SIG-M5 treated with dmso at 0.1 percent for 504 hours (cell line): Measurements from ENCODE around the gene TDRD9.
"Not testable (repeated sequence)": the region's sequence is repeated elsewhere in the genome, so short reads cannot be mapped to it uniquely, and the experiment has no call there.

Experiments
- DNase-seq: peaks from one replicate; lab custom pipeline; 2025; ENCODE audit not compliant: unreplicated experiment; lab: John Stamatoyannopoulos, UW

Gene TDRD9

DNA sequence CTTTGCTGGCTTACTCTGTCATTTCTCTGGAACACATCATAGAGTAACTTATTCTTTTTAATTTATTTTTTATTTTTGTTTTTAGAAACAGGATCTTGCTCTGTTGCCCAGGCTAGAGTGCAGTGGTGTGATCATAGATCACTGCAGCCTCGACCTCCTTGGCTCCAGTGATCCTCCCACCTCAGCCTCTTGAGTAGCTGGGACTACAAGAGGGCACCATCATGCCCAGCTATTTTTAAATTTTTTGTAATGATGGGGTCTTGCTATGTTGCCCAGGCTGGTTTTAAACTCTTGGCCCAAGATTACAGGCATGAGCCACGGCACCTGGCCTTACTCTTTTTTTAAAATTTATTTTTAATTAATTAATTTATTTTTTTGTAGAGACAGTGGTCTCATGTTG, 46.3 kb downstream of the TDRD9 start:
- DNase-seq = no peak

DNA sequence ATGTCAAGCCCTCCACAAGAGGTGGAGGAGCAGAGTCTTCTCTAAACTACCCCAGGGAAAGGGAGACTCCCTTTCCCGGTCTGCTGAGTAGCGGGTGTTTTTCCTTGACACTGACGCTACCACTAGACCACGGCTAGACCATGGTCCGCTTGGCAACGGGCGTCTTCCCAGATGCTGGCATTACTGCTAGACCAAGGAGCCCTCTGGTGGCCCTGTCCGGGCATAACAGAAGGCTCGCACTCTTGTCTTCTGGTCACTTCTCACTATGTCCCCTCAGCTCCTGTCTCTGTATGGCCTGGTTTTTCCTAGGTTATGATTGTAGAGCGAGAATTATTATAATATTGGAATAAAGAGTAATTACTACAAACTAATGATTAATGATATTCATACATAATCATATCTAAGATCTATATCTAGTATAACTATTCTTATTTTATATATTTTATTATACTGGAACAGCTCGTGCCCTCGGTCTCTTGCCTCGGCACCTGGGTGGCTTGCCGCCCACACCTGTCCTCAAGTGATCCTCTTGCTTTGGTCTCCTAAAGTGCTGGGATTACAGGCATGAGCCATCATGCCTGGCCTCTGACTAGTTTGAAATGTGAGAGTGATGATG, 52.5 kb downstream of the TDRD9 start:
- DNase-seq = not testable (repeated sequence)

DNA sequence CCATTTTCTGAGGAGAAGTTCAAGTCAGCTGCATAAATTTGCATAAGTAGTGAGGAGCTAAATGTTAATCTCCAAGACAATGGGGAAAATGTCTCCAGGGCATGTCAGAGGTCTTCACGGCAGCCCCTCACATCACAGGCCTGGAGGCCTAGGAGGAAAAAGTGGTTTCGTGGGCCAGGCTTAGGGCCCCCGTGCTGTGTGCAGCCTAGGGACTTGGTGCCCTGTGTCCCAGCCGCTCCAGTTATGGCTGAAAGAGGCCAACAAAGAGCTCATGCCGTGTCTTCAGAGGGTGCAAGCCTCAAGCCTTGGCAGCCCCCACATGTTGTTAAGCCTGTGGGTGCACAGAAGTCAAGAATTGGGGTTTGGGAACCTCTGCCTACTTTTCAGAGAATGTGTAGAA, 55.9 kb downstream of the TDRD9 start:
- DNase-seq = no peak

DNA sequence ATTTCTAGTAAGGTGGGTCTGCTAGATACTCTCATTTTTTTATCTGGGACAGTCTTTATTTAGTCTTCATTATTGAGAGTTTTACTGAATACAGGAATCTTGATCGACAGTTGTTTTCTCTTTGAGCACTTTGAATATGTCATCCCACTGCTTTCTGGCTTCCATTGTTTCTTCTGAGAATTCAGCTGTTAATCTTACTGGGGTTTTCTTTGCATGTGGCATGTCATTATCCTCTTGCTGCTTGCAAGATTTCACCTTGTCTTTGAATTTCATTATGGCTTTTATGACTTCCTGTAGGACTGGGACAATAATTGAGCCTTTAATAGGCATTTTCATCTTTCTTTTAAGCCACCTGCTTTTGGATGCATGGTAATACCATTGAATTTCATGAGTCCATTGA, 60.8 kb downstream of the TDRD9 start:
- no peak for DNase-seq

DNA sequence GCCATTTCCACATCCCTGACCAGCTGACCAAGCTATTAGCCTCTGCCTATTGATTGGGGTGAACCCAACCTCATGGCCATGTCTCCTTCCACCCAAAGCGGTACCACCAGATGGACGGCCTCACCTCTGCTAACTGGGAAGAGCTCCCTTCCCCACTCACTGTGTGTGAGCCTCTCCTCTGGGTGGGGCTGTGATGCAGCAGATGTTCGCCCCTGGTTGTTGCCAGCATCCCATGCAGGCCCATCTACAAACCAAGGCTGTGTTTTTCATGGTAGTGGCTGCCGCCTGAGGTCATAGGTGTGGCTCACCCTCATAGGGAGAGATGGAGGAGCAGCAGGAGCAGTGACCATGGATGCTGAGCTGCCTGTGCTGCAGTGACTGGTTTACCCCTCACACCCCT, 61.7 kb downstream of the TDRD9 start:
- no peak for DNase-seq

DNA sequence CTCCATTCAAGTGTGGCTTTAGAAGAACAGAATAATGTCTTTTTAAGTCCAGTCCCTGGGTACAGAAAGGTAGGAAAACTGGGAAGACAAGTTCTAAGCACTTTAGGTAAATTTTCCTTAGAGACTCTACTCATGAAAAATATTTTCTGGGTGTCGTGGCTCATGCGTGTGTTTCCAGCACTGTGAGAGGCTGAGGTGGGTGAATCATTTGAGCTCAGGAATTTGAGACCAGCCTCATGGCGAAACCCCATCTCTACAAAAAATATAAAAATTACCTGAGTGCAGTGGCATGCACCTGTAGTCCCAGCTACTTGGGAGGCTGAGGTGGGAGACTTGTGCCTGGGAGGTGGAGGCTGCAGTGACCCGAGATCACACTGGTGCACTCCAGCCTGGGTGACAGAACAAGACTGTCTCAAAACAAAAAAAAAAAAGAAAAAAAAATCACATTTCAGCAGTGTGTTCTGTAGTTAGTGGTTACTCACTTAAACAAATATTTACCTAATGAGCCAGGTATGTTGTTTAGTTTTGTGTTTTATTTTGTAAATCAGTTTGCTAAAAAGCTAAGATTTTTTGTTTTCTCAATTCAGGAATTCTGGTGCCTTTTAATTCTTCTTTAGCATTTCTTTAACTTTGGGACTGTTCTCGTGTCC, 66.4 kb downstream of the TDRD9 start:
- DNase-seq = no peak

DNA sequence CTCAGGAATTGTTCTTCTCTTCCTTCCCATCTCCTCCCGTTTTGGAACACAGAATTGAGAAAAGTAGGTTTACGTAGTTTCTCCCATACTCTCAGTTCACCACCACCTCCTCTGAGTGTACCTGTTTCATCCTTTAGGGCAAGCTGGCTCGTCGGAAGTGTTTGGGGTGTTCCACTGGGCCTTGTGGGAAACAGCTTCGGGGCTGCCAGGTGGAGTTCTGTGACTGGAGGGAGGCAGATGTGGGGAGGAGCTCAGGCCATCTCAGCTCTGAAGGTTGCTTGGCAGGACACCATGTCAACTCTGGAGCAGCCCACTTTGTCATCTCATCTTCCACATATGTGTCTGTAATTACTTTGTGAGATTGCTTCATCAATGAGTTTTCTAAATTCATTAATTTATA, 67.6 kb downstream of the TDRD9 start:
- DNase-seq = no peak

DNA sequence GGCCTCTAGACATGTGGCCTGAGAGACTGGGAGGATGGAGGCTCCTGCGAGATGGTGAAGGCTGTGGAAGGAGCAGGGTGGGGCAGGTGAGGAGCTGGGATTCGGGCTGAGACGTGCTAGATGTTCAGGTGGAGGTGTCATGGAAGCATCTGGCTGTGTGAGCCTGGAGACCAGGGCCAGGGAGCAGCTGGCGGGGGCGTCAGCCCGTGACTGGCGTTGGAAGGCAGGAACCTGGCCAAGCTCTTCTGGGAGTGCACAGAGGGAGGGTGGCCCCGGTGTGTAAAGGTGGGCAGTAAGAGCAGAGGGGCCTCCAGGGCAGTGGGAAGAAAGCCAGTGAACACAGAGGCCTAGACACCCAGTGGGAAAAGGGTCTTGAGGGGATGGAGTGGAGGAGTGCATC, 69.1 kb downstream of the TDRD9 start:
- no peak for DNase-seq

DNA sequence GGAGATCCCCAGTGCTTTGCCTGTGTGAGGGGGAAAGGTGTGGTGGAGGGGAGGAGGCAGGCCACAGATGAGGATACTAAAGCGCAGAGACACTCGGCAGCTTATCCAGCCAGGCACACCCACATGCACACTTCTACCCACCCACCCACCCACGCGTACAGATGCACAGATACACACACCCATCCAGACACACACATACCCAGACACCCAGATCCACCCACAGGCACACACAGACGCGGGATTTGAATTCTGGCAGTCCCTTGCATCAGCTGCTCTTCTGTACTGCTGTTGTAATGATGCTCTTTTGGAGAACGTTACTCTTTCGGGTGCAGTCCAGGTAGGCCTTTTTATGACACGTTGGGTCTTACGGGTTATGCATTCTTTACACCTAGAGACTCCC, 69.8 kb downstream of the TDRD9 start:
- DNase-seq = no peak

DNA sequence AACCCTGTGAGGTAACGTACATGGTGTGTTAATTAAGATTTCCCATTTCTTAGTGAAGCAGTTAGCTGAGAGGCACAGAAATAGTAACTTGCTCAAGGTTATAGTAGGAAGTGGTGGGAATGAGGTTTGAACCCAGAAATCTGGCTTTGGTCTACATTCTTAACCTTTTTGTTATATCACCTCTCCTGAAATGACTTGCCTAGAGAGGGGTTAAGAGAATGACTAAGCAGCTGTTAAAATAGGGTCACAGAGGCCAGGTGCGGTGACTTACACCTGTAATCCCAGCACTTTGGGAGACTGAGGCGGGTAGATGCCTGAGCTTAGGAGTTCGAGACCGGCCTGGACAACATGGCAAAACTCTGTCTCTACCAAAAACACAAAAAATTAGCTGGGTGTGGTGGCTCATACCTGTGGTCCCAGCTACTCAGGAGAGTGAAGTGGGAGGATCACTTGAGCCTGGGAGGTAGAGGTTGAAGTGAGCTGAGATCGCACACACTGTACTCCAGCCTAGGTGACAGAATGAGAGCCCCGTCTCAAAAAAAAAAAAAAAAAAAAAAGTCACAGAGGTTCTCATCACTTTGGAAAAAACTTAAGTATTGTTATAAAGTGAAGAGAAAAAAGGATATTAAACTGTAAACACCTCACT, 71.7 kb downstream of the TDRD9 start:
- DNase-seq = no peak

DNA sequence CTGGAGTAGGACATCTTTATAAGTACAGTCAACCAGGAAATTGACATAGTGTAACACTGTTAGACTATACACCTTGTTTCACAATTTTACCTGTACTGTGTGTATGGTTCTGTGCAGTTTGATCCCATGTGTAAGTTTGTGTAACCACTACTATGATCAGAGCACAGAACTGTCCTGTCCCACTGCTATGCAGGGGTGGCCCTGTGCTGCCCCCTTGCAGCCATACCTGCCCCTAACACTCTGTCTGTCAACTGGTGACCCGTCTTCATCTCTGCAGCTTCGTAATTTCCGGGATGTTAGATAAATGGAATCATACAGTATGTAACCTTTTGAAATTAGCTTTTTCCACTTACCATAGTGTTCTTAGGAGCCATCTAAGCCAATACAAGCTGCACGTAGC, 72.7 kb downstream of the TDRD9 start:
- DNase-seq = no peak

DNA sequence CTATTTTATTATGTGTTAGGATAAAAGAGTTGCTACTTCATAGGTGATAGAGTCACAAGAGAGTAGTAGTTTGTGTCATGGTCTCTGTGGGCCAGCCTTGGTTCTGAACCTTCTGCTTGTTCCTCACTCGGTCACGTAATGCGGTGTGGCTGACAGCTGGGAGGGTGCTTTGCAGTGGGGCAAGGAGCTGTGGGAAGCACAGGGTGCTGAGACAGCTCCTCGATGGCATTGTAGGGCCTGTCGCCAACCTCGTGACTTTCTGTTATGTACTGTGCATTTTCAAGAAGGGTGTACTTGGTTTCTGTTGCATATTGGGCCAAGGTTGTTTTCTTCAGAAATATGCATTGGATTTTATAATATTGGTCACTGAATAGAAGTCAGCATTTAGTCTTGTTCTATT, 75.4 kb downstream of the TDRD9 start:
- no peak for DNase-seq

DNA sequence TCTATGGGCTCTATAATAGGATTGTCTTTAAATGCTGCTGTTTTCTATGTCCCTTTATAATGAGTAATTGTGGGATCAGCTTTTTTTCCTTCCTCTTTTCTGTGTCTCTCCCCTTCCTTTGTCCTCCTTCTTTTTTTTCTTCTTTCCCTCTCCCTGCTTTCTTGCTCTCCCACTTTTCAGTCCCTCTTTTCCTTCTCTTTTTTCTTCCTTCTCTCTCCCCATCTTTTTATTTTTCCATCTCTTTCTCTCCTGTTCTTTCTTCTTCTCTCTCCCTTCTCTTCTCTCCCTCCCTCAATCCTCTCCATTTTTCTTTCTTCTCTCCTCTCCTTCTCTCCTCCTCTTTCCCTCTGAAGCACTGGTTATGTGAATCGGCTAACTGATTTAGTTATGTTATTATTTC, 76.6 kb downstream of the TDRD9 start:
- no peak for DNase-seq

DNA sequence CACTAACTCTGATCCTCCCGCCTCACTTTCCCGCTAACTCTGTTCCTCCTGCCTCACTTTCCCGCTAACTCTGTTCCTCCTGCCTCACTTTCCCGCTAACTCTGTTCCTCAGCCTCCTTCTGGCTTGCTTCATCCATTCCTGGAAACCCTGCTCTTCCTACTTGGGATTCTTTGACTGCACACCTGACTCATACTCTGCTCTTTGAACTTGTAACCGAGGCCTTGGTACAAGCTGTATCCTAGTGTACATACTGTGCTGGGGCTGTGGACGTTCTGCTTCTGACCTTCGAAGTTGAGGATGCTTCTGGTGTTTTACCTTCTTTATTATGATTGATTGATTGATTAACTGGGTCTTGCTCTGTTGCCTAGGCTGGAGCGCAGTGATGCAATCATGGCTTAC, 77.2 kb downstream of the TDRD9 start:
- DNase-seq = no peak

DNA sequence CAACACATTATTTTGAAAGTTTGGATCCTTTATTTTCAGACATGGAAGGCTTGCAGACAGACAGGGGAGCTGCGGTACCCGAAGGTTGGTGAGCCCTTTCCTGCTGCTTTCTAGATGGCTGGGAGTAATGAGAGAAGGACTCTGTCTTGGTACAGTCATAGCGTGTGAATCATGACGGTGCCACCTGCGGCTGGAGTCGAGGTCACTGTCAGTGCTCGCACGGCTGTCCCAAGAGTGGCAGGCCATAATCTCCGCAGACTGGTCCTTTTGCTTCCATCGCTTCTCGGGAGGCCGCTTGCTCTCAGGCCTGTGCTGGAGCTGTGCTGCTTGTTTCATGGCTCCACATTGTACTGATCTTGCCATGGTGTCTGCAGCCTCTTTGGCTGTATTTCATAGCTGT, 78.9 kb downstream of the TDRD9 start:
- no peak for DNase-seq

DNA sequence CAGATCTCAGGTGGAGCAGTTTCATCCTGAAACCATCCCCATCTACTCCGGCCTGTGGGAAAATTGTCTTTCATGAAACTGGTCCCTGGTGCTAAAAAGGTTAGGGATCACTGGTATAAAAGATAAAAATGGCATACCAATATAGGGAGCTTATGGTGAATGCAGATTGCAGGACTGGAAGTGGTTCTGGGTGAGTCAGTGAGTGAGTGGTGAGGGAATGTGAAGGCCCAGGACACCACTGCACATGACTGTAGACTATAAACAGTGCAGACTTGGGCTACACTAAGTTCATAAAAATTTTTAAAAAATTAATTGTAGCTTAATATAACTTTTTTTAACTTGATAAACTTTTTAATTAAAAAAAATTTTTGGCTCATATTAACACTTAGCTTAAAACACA, 81.0 kb downstream of the TDRD9 start:
- DNase-seq = no peak

DNA sequence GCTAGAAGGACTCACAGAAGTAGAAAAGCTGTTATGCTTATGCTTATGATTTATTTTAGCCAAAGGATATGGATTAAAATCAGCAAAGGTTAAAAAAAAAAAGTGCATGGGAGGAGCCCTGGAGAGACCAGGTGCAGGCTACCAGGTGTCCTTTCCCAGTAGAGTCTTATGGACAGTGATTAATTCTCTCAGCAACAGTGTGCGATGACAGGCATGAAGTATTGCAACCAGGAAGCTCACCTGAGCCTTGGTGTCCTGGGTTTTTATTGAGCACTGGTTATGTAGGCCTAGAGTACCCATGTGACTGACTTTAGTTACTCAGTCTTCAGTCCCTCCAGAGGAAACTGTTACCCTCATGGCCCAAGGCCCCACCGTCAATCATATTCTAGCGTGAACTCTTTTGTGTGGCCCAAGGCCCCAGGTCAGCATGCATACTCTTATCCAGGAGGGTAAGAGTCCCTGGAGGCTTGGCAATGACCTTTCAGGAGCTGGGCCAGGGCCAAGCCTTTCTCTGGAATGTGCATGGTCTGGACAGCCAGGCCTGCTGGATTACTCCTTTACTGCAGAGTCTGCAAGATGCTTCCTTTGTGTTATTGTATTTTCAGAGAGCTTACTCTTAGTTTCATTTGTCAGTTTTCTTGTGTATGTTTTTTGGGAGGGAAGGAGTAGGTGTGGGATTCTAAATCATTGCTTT, 83.7 kb downstream of the TDRD9 start:
- peak; percentile 30 for DNase-seq

DNA sequence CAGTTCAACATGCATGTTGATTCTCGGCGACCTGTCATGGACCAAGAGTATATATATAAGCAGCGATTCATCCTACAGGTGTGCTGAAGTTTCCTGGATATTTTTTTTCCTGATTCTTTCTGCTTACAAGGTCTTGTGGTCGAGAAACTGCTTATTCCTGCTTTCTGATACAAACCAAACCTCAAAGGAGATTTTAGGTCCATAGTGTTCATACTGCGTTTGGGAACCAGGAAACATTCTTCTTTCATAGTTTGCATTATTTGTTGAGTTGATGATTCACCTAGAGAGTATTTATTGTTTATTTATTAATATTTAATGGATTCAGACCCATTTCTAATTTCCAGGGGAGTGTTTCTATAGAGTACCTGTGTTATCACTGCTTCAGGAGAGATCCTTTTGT, 86.5 kb downstream of the TDRD9 start:
- no peak for DNase-seq

DNA sequence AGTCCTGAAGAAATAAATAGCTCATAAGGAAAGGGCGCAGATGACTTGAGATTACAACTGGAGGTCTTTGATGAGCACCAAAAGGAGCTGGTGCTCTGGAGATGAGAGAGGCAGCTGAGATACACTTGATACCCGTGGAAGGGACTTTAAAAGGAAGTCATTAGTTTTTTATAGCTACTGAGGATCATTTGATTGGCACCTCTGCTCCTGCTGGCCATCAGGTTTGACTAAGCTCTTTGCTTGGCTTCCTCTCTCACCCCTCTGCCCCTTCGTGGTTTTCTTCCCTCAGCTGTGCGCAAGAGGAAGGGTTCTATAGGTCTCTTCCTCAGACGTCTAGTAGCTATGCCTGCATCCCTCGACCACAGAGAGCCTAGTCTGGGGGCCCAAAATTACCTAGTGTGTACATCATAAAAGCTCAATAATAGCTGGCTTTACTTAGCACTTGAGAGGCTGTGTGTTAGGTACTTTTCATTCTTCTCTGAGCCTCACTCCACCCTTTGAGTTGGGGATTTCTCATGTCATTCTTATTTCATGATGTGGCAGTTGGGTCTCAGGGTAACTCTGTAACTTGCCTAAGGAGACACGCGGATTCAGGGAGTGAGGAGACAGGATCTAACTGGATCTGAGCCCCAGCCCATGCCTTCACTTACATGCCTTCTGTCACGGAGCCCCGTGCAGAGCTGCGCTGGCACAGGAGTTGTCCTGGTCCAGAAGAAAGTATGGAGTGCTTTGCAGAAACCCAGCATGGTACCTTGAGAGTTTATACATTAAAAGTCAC, 88.8 kb downstream of the TDRD9 start:
- no peak for DNase-seq

DNA sequence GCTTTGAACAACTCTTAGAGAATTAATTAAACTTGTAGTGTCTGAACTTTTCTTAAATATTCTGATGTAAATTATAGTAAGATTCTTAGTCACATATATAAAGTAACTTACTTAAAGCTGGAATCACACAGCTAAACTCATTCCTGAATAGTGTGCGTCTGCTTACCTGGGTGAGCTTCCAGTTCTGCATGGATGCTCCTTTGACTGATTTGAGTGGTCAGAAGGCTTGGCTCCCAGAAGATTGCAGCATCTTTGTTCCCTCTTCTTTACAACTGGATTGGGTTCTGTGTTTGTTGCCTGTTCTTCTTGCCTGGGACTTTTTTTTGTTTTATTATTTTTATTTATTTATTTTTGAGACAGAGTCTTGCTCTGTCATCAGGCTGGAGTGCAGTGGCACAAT, 90.8 kb downstream of the TDRD9 start:
- DNase-seq = no peak

DNA sequence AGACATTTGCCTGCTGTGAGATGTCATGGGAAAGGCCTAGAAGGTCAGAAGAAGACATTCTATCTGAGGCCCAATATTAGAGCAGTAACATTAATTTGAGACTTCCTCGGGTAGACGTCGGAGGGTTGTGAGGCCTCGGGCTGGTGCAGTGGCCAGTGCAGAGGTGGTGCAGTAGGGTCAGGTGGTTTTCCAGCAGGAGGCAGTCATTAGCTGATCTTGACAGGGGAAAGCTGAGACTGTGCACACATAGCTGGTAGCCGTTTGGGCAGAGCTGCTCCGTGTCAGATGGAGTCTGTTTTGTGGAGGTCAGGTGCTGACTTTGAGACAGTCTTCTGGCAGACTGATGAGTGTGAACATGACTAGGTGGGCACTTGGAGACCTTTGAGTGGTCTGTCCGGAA, 91.5 kb downstream of the TDRD9 start:
- no peak for DNase-seq
